HG02852 (cell line): ENCODE data around the gene OR2L2.
A peak's percentile ranks its signal among the peaks of the same experiment; 100 is the strongest.
"Not testable (repeated sequence)": the region's sequence is repeated elsewhere in the genome, so short reads cannot be mapped to it uniquely, and the experiment has no call there.

ENCODE experiments used
- ATAC-seq: cut with Tn5 transposase; IDR thresholded peaks from one replicate; pipeline ENCODE4 v1.9.1; 2021; ENCODE audit warnings: mild to moderate bottlenecking, moderate library complexity; ENCODE audit not compliant: unreplicated experiment

Gene OR2L2, protein sequence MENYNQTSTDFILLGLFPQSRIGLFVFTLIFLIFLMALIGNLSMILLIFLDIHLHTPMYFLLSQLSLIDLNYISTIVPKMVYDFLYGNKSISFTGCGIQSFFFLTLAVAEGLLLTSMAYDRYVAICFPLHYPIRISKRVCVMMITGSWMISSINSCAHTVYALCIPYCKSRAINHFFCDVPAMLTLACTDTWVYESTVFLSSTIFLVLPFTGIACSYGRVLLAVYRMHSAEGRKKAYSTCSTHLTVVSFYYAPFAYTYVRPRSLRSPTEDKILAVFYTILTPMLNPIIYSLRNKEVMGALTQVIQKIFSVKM

DNA sequence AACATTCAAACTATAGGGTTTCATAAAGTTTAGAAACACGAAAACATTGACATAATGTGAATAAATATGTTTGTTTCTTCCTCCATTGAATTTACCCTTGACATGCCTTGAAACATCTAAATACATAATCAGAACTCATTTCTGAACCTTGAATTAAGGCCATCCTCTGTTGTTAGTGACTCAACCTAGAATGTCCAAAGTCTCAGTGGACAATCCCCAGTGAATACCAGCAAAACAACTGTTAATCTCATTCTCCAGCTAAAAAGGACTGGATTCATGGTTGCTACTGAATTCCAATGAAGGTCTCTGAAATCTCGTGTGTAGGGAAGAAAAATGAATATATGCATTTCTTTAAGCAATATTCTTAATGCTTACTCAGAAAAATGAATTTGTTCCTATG lies at the start of gene OR2L2:
OR2L2 (plus strand) TSS at position 301 of the 400 bp plus-strand sequence. CDS start 8,198 bp downstream, outside the sequence.
- ATAC-seq: no peak

DNA sequence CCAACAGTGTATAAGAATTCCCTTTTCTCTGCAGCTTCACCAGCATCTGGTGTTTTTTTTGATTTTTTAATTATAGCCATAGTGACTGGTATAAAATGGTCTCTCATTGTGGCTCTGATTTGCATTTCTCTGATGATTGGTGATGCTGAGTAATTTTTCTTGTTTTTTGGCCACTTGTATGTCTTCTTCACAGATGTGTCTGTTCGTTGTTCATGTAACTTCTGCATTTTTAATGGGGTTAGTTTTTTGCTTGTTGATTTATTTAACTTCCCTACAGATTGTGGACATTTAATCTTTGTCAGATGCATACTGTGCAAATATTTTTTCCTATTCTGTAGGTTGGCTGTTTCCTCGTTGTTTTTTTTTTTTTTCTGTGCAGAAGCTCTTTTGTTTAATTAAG lies 36.9 kb upstream of the OR2L2 start:
- ATAC-seq: no peak

DNA sequence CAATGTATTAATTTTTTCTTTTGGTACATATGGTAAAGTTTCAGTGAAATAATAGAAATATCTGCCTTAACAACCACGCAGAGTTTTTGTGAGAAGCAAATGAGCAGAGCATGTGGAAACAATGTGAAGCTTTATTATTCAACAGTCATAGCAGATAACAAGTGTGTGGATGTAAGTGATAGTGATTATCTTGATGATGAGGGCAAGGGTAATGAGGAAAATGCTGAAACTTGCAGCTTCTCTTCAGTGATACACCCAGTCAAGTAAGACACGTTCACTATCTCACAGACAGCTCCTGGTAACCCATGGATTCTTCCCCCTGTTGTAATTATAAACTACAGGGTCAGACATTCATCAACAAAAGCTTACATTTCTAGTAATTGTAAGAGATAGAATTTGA lies 31.1 kb upstream of the OR2L2 start:
- ATAC-seq: no peak

DNA sequence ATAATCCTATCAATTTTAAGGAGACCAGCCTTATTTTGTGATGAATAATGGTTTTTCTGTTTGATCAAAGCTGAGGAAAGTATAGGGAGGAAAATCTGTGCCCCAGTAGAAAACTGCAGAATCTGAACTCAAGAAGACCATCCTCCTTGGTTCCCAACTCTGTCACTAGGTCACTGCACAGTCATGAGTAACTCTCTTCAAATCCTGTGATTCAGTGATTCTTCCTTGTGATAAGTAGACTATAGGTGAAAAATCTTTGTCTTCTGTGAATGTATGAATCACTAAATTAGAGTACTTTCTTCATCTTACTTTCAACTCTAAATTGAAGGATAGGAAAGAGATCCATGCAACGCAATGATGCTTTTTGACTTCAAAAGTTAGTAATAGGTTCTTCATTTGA lies 29.7 kb upstream of the OR2L2 start:
- ATAC-seq: no peak

DNA sequence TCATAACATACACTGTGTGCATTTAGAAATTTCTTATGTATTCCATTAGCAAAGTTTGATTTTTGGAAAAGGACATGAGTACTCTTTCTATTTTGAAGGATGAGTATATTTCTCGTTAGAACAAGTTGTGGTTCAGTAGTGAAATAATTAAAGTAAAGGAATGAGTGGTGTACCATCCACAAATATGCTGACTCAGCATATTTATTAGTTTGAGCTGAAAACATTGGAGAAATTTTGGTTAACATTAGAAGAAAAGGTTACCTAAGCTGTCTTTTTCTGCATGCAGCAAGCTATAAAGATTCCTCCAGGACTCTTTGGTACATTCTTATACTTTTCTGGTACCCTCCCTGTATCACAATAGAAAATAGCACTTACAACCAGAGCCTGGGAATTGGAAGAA lies 22.1 kb upstream of the OR2L2 start:
- ATAC-seq: no peak

DNA sequence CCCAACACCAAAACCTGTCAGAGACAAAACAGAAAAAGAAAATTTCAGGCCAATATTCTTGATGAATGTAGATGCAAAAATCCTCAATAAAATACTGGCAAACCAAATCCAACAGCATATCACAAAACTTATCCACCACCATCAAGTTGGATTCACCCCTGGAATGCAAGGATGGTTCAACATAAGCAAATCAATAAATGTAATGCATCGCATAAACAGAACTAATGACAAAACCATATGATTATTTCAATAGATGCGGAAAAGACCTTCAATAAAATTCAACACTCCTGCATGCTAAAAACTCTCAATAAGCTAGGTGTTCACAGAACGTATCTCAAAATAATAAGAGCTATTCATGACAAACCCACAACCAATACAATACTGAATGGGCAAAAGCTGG lies 20.2 kb upstream of the OR2L2 start:
- ATAC-seq: no peak

DNA sequence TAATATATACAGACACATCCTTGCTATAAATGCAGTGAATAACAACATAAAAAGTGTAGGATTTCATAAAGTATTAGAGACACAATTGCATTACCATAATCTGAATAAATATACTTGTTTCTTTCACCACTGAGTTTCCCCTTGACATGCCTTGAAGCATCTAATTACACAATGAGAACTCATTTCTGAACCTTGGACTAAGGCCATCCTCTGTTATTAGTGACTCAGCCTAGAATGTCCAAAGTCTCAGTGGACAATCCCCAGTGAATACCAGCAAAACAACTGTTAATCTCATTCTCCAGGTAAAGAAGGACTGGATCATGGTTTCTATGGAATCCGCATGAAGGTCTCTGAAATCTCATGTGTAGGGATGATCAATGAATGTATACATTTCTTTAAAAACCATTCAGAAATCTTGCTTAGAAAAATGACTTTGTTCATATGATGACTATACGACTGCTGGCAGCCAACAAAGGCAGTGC lies 16.6 kb upstream of the OR2L2 start, which contains the start of gene OR2L5:
OR2L5 (plus strand) TSS at position 432 of the 482 bp plus-strand sequence. CDS start 8,288 bp downstream, outside the sequence.
- no peak for ATAC-seq

DNA sequence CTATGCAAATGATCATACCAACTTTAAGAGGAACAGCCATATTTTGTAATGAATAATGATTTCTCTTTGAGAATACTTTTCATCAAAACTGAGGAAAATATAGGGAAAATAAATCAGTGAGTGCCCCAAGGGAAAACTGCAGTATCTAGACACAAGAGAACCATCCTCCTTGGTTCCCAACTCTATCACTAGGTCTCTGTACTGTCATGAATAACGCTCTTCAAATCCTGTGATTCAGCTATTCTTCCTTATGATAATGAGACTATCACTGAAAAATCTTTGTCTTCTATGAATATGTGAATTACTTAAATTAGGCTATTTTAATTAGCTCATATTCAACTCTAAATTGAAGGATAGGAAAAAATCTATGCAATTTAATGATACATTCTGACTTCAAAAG lies 14.1 kb upstream of the OR2L2 start:
- ATAC-seq: no peak

DNA sequence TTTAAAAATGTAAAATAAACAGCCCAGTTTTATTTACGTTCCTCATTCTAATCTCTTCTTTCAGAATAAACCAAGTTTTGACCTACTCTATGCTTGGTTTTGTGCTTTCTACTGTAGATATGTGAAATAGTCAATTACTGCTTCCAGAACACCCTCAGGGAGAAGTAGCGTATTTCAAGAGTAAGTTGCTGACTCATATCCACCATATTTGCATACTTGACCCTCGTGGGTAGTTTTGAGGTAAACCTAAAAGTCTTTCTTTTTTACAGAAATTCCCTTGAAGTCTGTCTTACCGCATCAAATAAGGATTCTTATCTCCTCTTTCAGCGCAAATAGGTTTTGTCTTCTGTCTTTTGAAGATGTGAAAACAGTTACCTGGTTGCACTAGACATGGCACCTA lies 15.3 kb downstream of the OR2L2 start:
- peak; percentile 85 for ATAC-seq

DNA sequence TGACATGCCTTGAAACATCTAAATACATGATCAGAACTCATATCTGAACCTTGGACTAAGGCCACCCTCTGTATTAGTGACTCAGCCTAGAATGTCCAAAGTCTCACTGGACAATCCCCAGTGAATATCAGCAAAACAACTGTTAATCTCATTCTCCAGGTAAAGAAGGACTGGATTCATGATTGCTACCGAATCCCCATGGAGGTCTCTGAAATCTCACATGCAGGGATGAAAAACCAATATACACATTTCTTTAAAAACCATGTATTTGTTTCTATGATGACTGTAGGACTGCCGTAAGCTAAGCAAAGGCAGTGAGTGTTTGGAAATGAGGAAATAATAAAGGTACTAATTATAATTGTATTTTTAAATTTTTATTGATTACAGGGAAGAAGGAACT lies 16.7 kb downstream of the OR2L2 start, which contains the start of gene OR2L3:
OR2L3 (plus strand) TSS at position 301 of the 400 bp plus-strand sequence. CDS start 13,846 bp downstream, outside the sequence.
- no peak for ATAC-seq

DNA sequence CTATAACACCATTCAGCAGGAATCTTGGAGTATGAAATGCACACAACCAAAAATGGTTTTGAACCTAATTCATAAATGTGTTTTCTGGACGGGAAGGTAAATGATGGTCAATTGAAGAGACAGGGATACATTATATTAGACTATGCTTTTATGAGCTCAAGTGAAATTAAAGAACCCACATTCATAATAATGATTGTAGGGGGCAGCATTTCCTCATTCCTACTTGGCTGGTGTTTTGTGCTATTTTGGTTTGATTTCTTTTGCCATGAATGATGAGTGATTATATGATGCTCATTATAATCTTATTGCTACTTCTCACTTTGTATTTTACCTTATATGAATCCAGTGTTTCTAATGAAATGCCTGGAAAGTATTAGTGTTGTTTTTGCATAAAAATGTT lies 17.1 kb downstream of the OR2L2 start:
- ATAC-seq: no peak

DNA sequence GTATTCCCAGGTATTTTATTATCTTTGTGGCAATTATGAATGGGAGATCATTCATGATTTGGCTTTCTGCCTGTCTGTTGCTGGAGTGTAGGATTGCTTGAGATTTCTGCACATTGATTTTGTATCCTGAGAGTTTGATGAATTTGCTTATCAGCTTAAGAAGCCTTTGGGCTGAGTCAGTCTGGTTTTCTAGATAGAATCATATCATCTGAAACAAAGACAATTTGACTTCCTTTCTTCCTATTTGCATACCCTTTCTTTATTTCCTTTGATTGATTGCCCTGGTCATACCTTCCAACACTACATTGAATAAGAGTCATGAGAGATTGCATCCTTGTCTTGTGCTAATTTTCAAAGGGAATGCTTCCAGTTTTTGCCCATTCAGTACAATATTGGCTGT lies 24.8 kb downstream of the OR2L2 start:
- no peak for ATAC-seq

DNA sequence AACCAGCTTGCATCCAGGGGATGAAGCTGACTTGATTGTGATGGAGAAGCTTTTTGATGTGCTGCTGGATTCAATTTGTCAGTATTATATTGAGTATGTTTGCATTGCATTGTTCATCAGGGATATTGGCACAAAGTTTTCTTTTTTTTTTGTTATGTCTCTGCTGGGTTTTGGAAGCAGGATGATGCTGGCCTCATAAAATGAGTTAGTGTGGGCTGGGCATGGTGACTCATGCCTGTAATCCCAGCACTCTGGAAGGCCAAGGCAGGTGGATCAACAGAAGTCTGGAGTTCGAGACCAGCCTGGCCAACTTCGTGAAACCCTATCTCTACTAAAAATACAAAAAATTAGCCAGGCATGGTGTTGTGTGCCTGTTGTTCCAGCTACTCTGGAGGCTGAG lies 25.4 kb downstream of the OR2L2 start:
- no peak for ATAC-seq

DNA sequence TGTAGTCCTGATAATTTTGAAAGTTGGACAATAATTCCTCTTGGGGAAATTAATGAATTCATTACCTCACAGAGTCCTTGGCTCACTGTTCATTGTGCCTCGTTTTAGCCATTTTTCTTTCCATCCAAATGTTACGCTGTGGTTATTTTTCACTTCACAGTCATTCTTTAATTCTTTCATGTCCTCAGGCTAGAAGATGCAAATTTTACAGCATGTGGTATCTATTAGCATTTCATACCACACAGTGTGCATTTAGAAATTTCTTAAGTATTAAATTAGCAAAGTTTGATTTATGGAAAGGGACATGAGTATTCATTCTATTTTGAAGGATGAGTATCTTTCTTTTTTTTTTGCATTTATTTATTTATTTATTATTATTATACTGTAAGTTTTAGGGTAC lies 35.2 kb downstream of the OR2L2 start:
- ATAC-seq: no peak

DNA sequence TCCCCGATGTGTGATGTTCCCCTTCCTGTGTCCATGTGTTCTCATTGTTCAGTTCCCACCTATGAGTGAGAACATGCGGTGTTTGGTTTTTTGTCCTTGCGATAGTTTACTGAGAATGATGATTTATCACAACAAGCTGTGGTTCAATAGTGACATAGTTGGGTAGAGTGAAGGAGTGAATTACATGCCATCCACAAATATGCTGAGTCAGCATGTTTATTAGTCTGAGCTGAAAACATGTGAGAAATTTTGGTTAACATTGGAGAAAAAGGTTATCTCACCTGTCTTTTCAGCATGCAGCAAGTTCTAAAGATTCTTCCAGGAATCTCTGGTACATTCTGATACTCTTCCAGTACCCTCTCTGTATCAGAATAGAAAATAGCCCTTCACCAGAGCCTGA lies 35.7 kb downstream of the OR2L2 start:
- ATAC-seq: no peak

DNA sequence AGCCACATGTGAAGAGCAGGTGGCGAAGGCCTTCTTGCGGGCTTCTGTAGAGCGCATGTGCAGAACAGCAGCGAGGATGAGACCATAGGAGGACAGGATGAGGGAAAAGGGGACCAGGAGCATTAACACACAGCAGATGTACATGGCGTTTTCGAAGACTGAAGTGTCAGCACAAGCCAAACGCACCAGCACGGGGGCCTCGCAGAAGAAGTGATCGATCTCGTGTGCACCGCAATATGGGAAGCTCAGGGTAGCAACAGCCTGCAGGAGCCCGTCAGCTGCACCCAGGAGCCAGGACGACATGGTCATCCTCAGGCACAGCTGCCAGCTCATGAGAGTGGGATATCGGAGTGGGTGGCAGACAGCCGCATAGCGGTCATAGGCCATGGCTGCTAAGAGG lies 54.0 kb downstream of the OR2L2 start:
- ATAC-seq: not testable (repeated sequence)
